ENCODE measurements around the gene ARF1. TPM values are rescaled to one million over a fixed set of nuclear protein-coding genes. Genes with fewer than 3 reads are reported as not detected.

ARF1 gene
- total RNA-seq, 1 donor from 2014 or later, result 288 TPM

- Mint-ChIP-seq H3K9me3 (no peaks in the 10 kb centered on the region), H3K4me1 (ENCODE audit: unreplicated experiment) (peaks cover 41% of the 10 kb centered on the region), H3K36me3 (peaks cover 4% of the 10 kb centered on the region), H3K27me3 (no peaks in the 10 kb centered on the region), H3K27ac (peak overlapping the region; percentile 99), H3K4me3 (peak overlapping the region; percentile 98)
- DNase-seq (ENCODE audit: extremely low spot score, unreplicated experiment), result no peak
- no peak for TF ChIP-seq CTCF (conservative IDR thresholded peaks at IDR 0.05)
Observed at GRCh38 chr1:228083871-228084278, 1.4 kb downstream of the ARF1 start.

GRCh38 chr1:228084325-228084724 lies 1.8 kb downstream of the ARF1 start:
- Mint-ChIP-seq H3K4me3 (peak overlapping the region; percentile 98), H3K27ac (peak overlapping the region; percentile 99), H3K27me3 (no peaks in the 10 kb centered on the region), H3K36me3 (peaks cover 4% of the 10 kb centered on the region), H3K9me3 (no peaks in the 10 kb centered on the region), H3K4me1 (ENCODE audit: unreplicated experiment) (peaks cover 45% of the 10 kb centered on the region)
- DNase-seq (ENCODE audit: extremely low spot score, unreplicated experiment), result no peak
- no peak for TF ChIP-seq CTCF (conservative IDR thresholded peaks at IDR 0.05)

DNA sequence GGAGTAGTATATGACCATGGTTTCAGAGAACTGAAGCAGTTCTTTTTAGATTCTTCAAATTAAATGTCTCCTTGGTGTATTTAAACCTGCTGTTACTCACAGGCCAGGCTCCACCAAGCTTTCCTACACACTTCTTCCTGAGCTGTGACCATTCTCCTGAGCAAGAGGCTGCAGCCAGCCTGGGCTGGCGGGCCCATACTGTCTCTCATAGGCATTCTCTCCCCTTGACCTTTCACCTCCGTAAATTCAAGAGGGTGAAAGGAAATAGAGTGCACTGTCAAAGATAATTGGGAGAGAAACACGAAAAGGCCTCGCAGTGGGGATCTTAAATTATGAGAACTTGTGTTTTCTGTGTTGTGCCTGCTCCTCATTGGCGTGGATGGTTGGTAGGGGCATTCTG lies 2.3 kb downstream of the ARF1 start:
- H3K27me3 Mint-ChIP-seq, result no peaks in the 10 kb centered on the region
- H3K9me3 Mint-ChIP-seq, result no peaks in the 10 kb centered on the region
- H3K4me1 Mint-ChIP-seq (ENCODE audit: unreplicated experiment), result peaks cover 46% of the 10 kb centered on the region
- H3K4me3 Mint-ChIP-seq, result peak overlapping the region; percentile 98
- no peak for DNase-seq (ENCODE audit: extremely low spot score, unreplicated experiment)
- peaks cover 4% of the 10 kb centered on the region for H3K36me3 Mint-ChIP-seq
- TF ChIP-seq CTCF (conservative IDR thresholded peaks at IDR 0.05), result no peak
- peak overlapping the region; percentile 99 for H3K27ac Mint-ChIP-seq

DNA sequence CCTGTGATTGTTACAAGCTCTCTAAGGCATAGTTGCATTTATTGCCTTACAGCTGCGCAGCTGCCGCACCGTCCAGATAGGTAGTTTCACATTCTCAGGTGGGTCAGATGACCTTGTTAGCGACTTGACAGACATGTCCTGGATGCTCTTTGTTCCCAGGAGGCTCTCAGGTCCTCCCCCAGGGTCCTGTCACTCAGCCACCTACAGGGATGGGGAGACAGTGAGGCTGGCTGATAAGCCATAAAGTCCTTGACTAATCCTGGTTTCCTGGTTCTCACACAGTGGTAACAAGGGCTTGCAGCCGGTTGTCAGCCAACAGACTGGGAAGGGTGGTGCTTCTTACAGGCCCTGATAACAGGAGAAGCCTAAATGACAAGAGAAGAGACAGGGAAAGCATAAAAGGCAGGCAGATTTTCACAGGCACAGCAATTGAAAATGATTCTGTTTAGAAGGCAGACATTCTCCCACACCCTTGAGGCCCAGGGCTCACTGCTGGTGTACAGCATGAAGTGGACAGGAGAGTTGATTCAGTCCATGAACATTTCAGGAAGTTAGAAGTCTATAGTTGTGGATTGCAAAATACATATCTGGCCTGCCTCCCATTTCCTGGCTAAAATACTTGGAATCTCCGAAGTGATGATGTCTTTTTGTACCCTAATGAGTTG lies 2.9 kb downstream of the ARF1 start:
- Mint-ChIP-seq H3K4me3 (peak overlapping the region; percentile 98), H3K27ac (peak overlapping the region; percentile 99), H3K4me1 (ENCODE audit: unreplicated experiment) (peaks cover 46% of the 10 kb centered on the region), H3K36me3 (peaks cover 4% of the 10 kb centered on the region), H3K9me3 (no peaks in the 10 kb centered on the region), H3K27me3 (no peaks in the 10 kb centered on the region)
- no peak for TF ChIP-seq CTCF (conservative IDR thresholded peaks at IDR 0.05)
- DNase-seq (ENCODE audit: extremely low spot score, unreplicated experiment), result no peak

DNA sequence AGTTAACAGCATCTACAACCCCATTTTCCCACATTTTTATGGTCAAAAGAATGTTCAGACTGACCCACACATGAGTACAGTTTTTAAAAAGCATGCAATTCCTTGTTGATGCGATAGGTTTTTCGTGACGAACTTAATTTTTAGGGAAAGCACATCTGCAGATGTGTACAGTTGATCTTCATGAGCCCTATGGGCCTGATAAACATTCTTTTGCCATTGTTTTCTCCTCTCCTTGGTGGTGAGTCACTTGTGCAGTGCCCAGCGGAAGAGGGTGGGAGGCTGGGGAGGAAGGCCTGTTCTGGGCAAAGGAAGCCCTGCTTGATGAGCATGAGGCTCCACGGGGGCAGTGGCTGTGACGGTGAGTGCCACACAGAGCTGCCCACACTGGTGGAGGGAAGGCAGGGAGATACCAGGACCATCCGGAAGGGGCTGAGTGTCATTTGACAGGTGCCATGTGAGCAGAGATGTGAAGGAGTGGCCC lies 5.3 kb downstream of the ARF1 start:
- DNase-seq (ENCODE audit: extremely low spot score, unreplicated experiment), result no peak
- H3K27ac Mint-ChIP-seq, result peak overlapping the region; percentile 81
- no peaks in the 10 kb centered on the region for H3K9me3 Mint-ChIP-seq
- peak overlapping the region; percentile 24 for H3K4me3 Mint-ChIP-seq
- H3K36me3 Mint-ChIP-seq, result peaks cover 8% of the 10 kb centered on the region
- TF ChIP-seq CTCF (conservative IDR thresholded peaks at IDR 0.05), result no peak
- no peaks in the 10 kb centered on the region for H3K27me3 Mint-ChIP-seq
- peaks cover 46% of the 10 kb centered on the region for H3K4me1 Mint-ChIP-seq (ENCODE audit: unreplicated experiment)
